Fibroblast of lung (primary cell): Measurements from ENCODE around the gene FNDC10. TPM values are rescaled to one million over a fixed set of nuclear protein-coding genes. Genes with fewer than 3 reads are reported as not detected.

Experiments used
- DNase-seq, 2 donors: peaks; one replicate each; pipeline versions ENCODE4 v3.0.0 to v3.0.0-alpha.2; 2010; ENCODE audit warnings: low read depth in 2 of 2
- H2AFZ ChIP-seq: 2 replicates; pipeline ENCODE4 v1.5.1; 2012; ENCODE audit warnings: low read length, control low read depth, inconsistent platforms
- H3K27ac ChIP-seq: 2 replicates; pipeline ENCODE4 v1.5.1; 2011; ENCODE audit warnings: low read length, control low read depth; ENCODE audit not compliant: insufficient read depth
- H3K27me3 ChIP-seq: 2 replicates; pipeline ENCODE4 v1.5.1; 2011; ENCODE audit warnings: mild to moderate bottlenecking, low read length; ENCODE audit not compliant: control insufficient read depth, insufficient read depth
- H3K36me3 ChIP-seq: 2 replicates; pipeline ENCODE4 v1.5.1; 2011; ENCODE audit warnings: low read length; ENCODE audit not compliant: control insufficient read depth, insufficient read depth
- H3K4me1 ChIP-seq: 2 replicates; pipeline ENCODE4 v1.5.1; 2011; ENCODE audit warnings: low read length; ENCODE audit not compliant: control insufficient read depth, insufficient read depth; ENCODE audit errors: extremely low read depth
- H3K4me2 ChIP-seq: 2 replicates; pipeline ENCODE4 v1.5.1; 2011; ENCODE audit warnings: low read length, control low read depth; ENCODE audit not compliant: insufficient read depth; ENCODE audit errors: extremely low read depth
- H3K4me3 ChIP-seq, 4 experiments: fragments of 200-600 bp in 1 of 4; sonication (generic) in 1 of 4; replicated peaks in 1 of 4; 2 replicates each; pipeline ENCODE4 v1.5.1; 2011 to 2016; ENCODE audit warnings: low read length in 4 of 4, low read depth in 3 of 4, mild to moderate bottlenecking in 3 of 4, control low read depth in 2 of 4, inconsistent platforms in 1 of 4, mixed read lengths in 1 of 4; ENCODE audit not compliant: insufficient read depth in 1 of 4; ENCODE audit errors: control extremely low read depth in 1 of 4
- H3K79me2 ChIP-seq: 2 replicates; pipeline ENCODE4 v1.5.1; 2012; ENCODE audit warnings: mild to moderate bottlenecking, low read length, inconsistent platforms; ENCODE audit not compliant: control insufficient read depth, insufficient read depth
- H3K9ac ChIP-seq: 2 replicates; pipeline ENCODE4 v1.5.1; 2011; ENCODE audit warnings: mild to moderate bottlenecking, low read length, control low read depth; ENCODE audit not compliant: insufficient read depth
- H3K9me3 ChIP-seq: 2 replicates; pipeline ENCODE4 v1.5.1; 2012; ENCODE audit warnings: low read depth, low read length; ENCODE audit not compliant: control insufficient read depth, insufficient read depth
- H4K20me1 ChIP-seq: 2 replicates; pipeline ENCODE4 v1.5.1; 2011; ENCODE audit warnings: low read length; ENCODE audit not compliant: control insufficient read depth, insufficient read depth; ENCODE audit errors: extremely low read depth
- EZH2 ChIP-seq: IDR thresholded peaks from 2 replicates; pipeline ENCODE4 v1.5.1; 2012; ENCODE audit warnings: low read length, control low read depth, mild to moderate bottlenecking; ENCODE audit errors: missing control alignments
- polyA plus RNA-seq, 2 donors: library from polyadenylated mRNA; depleted of rRNA in 1 of 2; stranded (reverse) in 1 of 2; unstranded in 1 of 2; fragments of >200 nt; gene quantifications; 2 replicates each; pipeline ENCODE4 v1.2.1, GENCODE V29; 2011 to 2012; ENCODE audit warnings: missing spikeins in 1 of 2
- total RNA-seq: library from RNA; depleted of rRNA; stranded (reverse); fragments of >200 nt; gene quantifications from 2 replicates; pipeline ENCODE4 v1.2.1, GENCODE V29; 2014
- TF ChIP-seq, protein P1 (sequence below), 2 donors: IDR thresholded peaks in 1 of 2; conservative IDR thresholded peaks in 1 of 2; 1 replicate in 1 of 2; 2 replicates in 1 of 2; pipeline ENCODE4 v1.5.1; 2011 to 2012; ENCODE audit warnings: low read length in 2 of 2, control low read depth in 1 of 2, inconsistent platforms in 1 of 2, low read depth in 1 of 2, mild to moderate bottlenecking in 1 of 2

FNDC10 gene
- total and polyA plus RNA-seq, 2 donors (not counting 1 experiment from before 2014, with no cell fraction given), result 0.50 to 2.0 TPM

DNA sequence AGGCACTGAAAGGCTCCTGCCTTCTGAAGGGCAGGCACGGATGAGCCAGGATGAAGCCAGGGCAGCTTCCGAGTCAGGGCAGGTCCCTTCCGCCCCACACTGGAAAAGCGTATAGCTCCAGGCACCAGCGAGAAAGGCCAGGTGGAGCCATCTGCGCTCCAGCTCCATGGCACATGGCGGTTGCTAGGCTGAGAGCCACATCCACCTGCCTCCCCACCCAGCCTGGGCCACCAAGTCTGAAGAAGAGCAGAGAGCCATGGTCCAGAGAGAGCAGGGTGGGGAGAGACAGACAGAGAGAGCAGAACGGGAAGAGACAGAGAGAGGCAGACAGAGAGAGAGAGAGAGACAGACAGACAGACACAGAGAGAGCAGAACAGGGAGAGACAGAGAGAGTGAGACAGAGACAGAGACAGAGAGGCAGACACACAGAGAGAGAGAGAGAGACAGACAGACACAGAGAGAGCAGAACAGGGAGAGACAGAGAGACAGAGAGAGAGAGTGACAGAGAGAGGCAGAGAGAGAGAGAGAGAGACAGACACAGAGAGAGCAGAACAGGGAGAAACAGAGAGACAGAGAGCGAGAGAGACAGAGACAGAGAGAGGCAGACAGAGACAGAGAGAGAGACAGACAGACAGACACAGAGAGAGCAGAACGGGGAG lies 5.2 kb downstream of the FNDC10 start:
- no peak overlapping the region for H3K4me2 ChIP-seq

DNA sequence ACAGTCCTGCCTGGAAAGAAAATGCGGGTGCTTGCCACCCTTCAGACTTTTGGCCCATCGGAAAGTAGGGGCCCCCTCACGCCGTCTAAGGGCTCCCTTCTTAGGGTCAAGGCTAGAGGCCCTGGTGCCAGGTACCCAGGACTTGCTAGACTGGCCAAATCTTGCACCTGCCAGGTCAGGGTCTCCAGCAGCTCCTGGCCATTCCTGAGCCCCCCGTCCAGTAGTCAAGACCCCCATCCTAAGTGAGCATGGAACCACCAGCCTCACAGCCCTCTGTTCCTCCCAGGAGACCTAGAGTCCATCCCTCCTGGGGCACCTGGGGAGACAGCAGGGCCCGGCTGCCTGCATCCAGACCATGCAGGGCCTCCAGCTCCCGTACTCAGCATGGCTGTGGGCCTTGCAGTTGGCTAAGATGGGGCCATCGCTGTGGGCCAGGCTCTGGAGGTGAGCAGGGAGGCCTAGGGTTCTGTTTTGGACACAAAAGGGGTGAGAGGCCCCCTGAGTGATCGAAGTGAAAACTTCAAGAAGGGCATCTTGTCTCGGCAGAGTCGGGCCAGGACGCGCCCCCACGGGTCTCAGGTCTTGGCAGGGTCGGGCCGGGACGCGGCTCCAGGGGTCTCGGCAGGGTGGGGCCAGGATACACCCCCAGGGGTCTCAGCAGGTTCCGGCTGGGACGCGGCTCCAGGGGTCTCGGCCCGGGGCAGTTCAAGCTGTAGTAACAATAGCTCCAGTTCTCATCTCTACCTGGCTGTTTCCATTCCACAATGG lies 5.9 kb downstream of the FNDC10 start:
- Histone ChIP-seq H3K4me3 (no peak overlapping the region), H3K79me2 (no peaks in the 10 kb centered on the region), H3K27me3 (peaks cover 8% of the 10 kb centered on the region), H3K36me3 (no peaks in the 10 kb centered on the region), H3K4me1 (peaks cover 2% of the 10 kb centered on the region), H3K9me3 (no peaks in the 10 kb centered on the region), H4K20me1 (no peaks in the 10 kb centered on the region), H3K9ac (no peak overlapping the region), H3K4me2 (no peak overlapping the region), H2AFZ (no peak overlapping the region), H3K27ac (no peak overlapping the region)
- no peak for TF ChIP-seq EZH2
- TF ChIP-seq, protein P1, sequence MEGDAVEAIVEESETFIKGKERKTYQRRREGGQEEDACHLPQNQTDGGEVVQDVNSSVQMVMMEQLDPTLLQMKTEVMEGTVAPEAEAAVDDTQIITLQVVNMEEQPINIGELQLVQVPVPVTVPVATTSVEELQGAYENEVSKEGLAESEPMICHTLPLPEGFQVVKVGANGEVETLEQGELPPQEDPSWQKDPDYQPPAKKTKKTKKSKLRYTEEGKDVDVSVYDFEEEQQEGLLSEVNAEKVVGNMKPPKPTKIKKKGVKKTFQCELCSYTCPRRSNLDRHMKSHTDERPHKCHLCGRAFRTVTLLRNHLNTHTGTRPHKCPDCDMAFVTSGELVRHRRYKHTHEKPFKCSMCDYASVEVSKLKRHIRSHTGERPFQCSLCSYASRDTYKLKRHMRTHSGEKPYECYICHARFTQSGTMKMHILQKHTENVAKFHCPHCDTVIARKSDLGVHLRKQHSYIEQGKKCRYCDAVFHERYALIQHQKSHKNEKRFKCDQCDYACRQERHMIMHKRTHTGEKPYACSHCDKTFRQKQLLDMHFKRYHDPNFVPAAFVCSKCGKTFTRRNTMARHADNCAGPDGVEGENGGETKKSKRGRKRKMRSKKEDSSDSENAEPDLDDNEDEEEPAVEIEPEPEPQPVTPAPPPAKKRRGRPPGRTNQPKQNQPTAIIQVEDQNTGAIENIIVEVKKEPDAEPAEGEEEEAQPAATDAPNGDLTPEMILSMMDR (conservative IDR thresholded peaks at IDR 0.05 in 1 of 2, IDR thresholded peaks at IDR 0.05 in 1 of 2; ENCODE audit: low read depth in 1 of 2, low read length in 2 of 2), result no peak
- no peak for DNase-seq

More for the DNA sequence above, 5.2 kb downstream of the FNDC10 start:
- Histone ChIP-seq H2AFZ (no peak overlapping the region), H3K9me3 (no peaks in the 10 kb centered on the region), H4K20me1 (no peaks in the 10 kb centered on the region), H3K27me3 (peaks cover 8% of the 10 kb centered on the region), H3K79me2 (no peaks in the 10 kb centered on the region), H3K9ac (no peak overlapping the region), H3K4me1 (peaks cover 2% of the 10 kb centered on the region), H3K27ac (no peak overlapping the region), H3K4me3 (no peak overlapping the region), H3K36me3 (no peaks in the 10 kb centered on the region)
- no peak for DNase-seq
- TF ChIP-seq, protein P1 (conservative IDR thresholded peaks at IDR 0.05 in 1 of 2, IDR thresholded peaks at IDR 0.05 in 1 of 2; ENCODE audit: low read depth in 1 of 2, low read length in 2 of 2), result no peak
- no peak for TF ChIP-seq EZH2

DNA sequence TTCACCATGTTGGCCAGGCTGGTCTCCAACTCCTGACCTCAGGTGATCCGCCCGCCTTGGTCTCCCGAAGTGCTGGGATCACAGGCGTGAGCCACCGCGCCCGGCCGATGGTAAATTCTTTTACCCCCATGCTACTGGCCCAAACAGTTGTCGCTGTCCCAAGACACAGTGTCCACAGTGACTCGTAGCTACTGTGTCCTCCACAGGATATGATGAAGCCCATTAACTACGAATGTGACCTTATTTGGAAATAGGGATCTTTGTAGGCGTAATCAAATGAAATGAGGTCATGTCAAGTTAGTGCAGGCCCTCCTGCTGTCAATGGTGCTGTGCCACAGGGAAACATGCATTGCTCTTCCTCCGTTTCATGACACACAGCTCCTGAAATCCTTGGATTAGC lies 8.5 kb downstream of the FNDC10 start:
- H2AFZ ChIP-seq, result no peak overlapping the region
- H3K9ac ChIP-seq, result no peak overlapping the region
- no peaks in the 10 kb centered on the region for H3K79me2 ChIP-seq
- no peaks in the 10 kb centered on the region for H4K20me1 ChIP-seq
- no peak overlapping the region for H3K4me3 ChIP-seq
- DNase-seq, result no peak
- peaks cover 6% of the 10 kb centered on the region for H3K27me3 ChIP-seq
- no peaks in the 10 kb centered on the region for H3K36me3 ChIP-seq
- TF ChIP-seq, protein P1 (conservative IDR thresholded peaks at IDR 0.05 in 1 of 2, IDR thresholded peaks at IDR 0.05 in 1 of 2; ENCODE audit: low read depth in 1 of 2, low read length in 2 of 2), result no peak
- TF ChIP-seq EZH2, result no peak
- no peaks in the 10 kb centered on the region for H3K4me1 ChIP-seq
- no peak overlapping the region for H3K4me2 ChIP-seq
- no peak overlapping the region for H3K27ac ChIP-seq
- no peaks in the 10 kb centered on the region for H3K9me3 ChIP-seq
